A673 (cell line): ENCODE measurements around the gene DLG2. TPM values are rescaled to one million over a fixed set of nuclear protein-coding genes. Genes with fewer than 3 reads are reported as not detected.

Experiments used
- BruUV-seq: library from RNA; stranded (reverse); fragments of 400-500 nt; replicated peaks from 2 replicates; lab custom pipeline; 2021; lab: Mats Ljungman, UMichigan
- CTCF ChIA-PET: fragments of 300-600 bp; sonication (Branson Sonifier 250); formaldehyde crosslinking; loops from one replicate; lab custom pipeline; 2022; ENCODE audit warnings: antibody characterized with exemption; lab: Charles Lee
- POLR2A ChIA-PET: fragments of 300-600 bp; sonication (Branson Sonifier 250); formaldehyde crosslinking; loops from one replicate; lab custom pipeline; 2022; ENCODE audit warnings: antibody characterized with exemption; ENCODE audit not compliant: low non-redundant PET; lab: Charles Lee
- DNase-seq: peaks from one replicate; pipeline ENCODE4 v3.0.0-alpha.2; 2015; ENCODE audit warnings: low spot score
- H3K27ac ChIP-seq: fragments of 200-600 bp; sonication (generic); 2 replicates; pipeline ENCODE4 v1.5.1; 2016; ENCODE audit warnings: mixed run types, low read depth, mild to moderate bottlenecking, mixed read lengths, antibody characterized with exemption, low read length; ENCODE audit not compliant: poor library complexity, severe bottlenecking
- H3K27me3 ChIP-seq: fragments of 200-600 bp; sonication (generic); replicated peaks from 2 replicates; pipeline ENCODE4 v1.6.1; 2017; ENCODE audit warnings: mixed run types, low read depth, mild to moderate bottlenecking, mixed read lengths, antibody characterized with exemption, low read length; ENCODE audit not compliant: insufficient read depth, poor library complexity
- H3K36me3 ChIP-seq: fragments of 200-600 bp; sonication (generic); 2 replicates; pipeline ENCODE4 v1.6.1; 2016; ENCODE audit warnings: mixed run types, mild to moderate bottlenecking, mixed read lengths, antibody characterized with exemption, low read length; ENCODE audit not compliant: insufficient read depth, poor library complexity, severe bottlenecking
- H3K4me1 ChIP-seq: fragments of 200-600 bp; sonication (generic); 2 replicates; pipeline ENCODE4 v1.6.1; 2017; ENCODE audit warnings: mixed run types, mild to moderate bottlenecking, mixed read lengths, antibody characterized with exemption, low read length; ENCODE audit not compliant: insufficient read depth, poor library complexity, severe bottlenecking
- H3K4me3 ChIP-seq: fragments of 200-600 bp; sonication (generic); 2 replicates; pipeline ENCODE4 v1.5.1; 2016; ENCODE audit warnings: low read depth, mixed run types, mild to moderate bottlenecking, mixed read lengths, low read length; ENCODE audit not compliant: poor library complexity, severe bottlenecking
- H3K9me3 ChIP-seq: fragments of 200-600 bp; sonication (generic); 2 replicates; pipeline ENCODE4 v1.6.1; 2016; ENCODE audit warnings: mixed run types, low read depth, mild to moderate bottlenecking, mixed read lengths, antibody characterized with exemption, low read length; ENCODE audit not compliant: poor library complexity, severe bottlenecking
- EZH2 ChIP-seq: fragments of 200-600 bp; sonication (generic); IDR thresholded peaks from 2 replicates; pipeline ENCODE4 v1.6.1; 2017; ENCODE audit warnings: borderline replicate concordance, low read depth, mild to moderate bottlenecking, mixed read lengths, antibody characterized with exemption, low read length; ENCODE audit not compliant: poor library complexity, severe bottlenecking
- intact Hi-C: fragments of 100-400 bp; cut with micrococcal nuclease; formaldehyde crosslinking; loops from one replicate; pipeline ENCODE4 v1.10.0; 2022; ENCODE audit not compliant: unreplicated experiment
- total RNA-seq: library from RNA; stranded (reverse); gene quantifications from 2 replicates; pipeline ENCODE4 v1.2.3, GENCODE V29; 2021
- TF ChIP-seq, protein P1 (sequence below): fragments of 300-800, 200-600 bp; sonication (generic); conservative IDR thresholded peaks from 2 replicates; pipeline ENCODE4 v1.5.1; 2017; ENCODE audit warnings: low read depth, mild to moderate bottlenecking, antibody characterized with exemption, low read length, moderate library complexity, mixed read lengths

Gene DLG2
- total RNA-seq, 1 experiment from 2014 or later = 277 TPM

DNA sequence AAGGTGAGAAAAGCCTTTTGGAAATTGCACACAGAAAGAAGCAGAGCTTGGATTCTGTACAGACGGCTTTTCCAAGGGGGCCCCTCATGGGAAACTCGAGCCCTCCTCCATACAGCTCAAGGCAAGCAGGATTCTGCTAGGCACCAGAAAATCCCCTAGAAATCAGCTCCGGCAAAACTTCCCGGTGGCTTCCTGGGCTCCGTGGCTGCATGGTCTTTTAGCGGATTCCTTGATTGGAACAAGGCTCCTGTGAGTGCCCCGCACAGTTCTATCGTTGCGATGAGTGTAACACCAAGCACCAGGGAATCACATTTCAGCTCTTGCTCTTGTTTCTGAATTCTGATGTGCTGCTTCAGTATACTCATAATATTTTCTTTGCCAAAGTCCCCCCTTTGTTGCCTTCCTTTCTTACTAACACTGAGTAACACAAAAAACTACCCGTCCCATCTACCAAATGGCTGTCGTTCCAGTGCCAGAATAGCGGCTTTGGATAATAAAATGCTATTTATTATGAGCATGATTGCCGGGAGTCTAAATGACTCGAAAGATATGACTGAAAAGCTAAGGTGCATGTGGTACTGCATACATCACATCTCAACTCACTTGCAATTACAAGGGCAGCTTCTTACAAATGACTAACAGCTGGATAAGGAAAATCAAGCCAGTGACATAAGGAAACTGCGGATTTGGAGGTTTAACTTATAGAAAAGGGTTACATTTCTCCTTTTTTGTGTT lies 494.1 kb downstream of the DLG2 start:
- ChIA-PET CTCF (interaction anchor here (0.6 kb wide), 1 partner anchor 18 kb away, joined by 6 read pairs; no protein-coding TSS in a partner anchor), POLR2A (no interaction called here)
- no peaks in the 10 kb centered on the region for H3K36me3 ChIP-seq
- peaks cover 15% of the 10 kb centered on the region for H3K27me3 ChIP-seq
- no peaks in the 10 kb centered on the region for H3K9me3 ChIP-seq
- no peak overlapping the region for H3K4me3 ChIP-seq
- no peak overlapping the region for H3K27ac ChIP-seq
- TF ChIP-seq, protein P1, sequence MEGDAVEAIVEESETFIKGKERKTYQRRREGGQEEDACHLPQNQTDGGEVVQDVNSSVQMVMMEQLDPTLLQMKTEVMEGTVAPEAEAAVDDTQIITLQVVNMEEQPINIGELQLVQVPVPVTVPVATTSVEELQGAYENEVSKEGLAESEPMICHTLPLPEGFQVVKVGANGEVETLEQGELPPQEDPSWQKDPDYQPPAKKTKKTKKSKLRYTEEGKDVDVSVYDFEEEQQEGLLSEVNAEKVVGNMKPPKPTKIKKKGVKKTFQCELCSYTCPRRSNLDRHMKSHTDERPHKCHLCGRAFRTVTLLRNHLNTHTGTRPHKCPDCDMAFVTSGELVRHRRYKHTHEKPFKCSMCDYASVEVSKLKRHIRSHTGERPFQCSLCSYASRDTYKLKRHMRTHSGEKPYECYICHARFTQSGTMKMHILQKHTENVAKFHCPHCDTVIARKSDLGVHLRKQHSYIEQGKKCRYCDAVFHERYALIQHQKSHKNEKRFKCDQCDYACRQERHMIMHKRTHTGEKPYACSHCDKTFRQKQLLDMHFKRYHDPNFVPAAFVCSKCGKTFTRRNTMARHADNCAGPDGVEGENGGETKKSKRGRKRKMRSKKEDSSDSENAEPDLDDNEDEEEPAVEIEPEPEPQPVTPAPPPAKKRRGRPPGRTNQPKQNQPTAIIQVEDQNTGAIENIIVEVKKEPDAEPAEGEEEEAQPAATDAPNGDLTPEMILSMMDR = no peak
- TF ChIP-seq EZH2 = no peak
- DNase-seq = no peak
- no peaks in the 10 kb centered on the region for H3K4me1 ChIP-seq
- no TSS peak for BruUV-seq
- intact Hi-C loops = no loop called here

GRCh38 chr11:85127349-85127748 lies 499.8 kb downstream of the DLG2 start:
- BruUV-seq = no TSS peak
- no peak for DNase-seq
- no peaks in the 10 kb centered on the region for H3K36me3 ChIP-seq
- intact Hi-C loops = no loop called here
- H3K4me1 ChIP-seq = no peaks in the 10 kb centered on the region
- peaks cover 3% of the 10 kb centered on the region for H3K27me3 ChIP-seq
- H3K9me3 ChIP-seq = no peaks in the 10 kb centered on the region
- H3K27ac ChIP-seq = no peak overlapping the region
- H3K4me3 ChIP-seq = no peak overlapping the region
- CTCF ChIA-PET = no interaction called here
- POLR2A ChIA-PET = no interaction called here
- no peak for TF ChIP-seq EZH2
- TF ChIP-seq, protein P1 = no peak

- Histone ChIP-seq H3K36me3 (no peaks in the 10 kb centered on the region), H3K4me3 (no peak overlapping the region), H3K27me3 (peaks cover 3% of the 10 kb centered on the region), H3K27ac (no peak overlapping the region), H3K4me1 (no peaks in the 10 kb centered on the region), H3K9me3 (no peaks in the 10 kb centered on the region)
- DNase-seq = peak; percentile 1
- TF ChIP-seq, protein P1 = no peak
- TF ChIP-seq EZH2 = no peak
- ChIA-PET CTCF (no interaction called here), POLR2A (no interaction called here)
- intact Hi-C loops = no loop called here
- no TSS peak for BruUV-seq
These were observed 503.4 kb downstream of the DLG2 start for GRCh38 chr11:85123752-85124231.
